GM21576 (cell line): ENCODE data around the gene CNTLN.
"Not testable (repeated sequence)": the region's sequence is repeated elsewhere in the genome, so short reads cannot be mapped to it uniquely, and the experiment has no call there.

ENCODE experiments used
- ATAC-seq: cut with Tn5 transposase; IDR thresholded peaks from one replicate; pipeline ENCODE4 v1.9.1; 2021; ENCODE audit warnings: mild to moderate bottlenecking, moderate library complexity; ENCODE audit not compliant: unreplicated experiment

CNTLN gene

GRCh38 chr9:17291766-17292165 is 156.9 kb downstream of the CNTLN start:
- no peak for ATAC-seq

GRCh38 chr9:17293685-17294084 is 158.8 kb downstream of the CNTLN start:
- ATAC-seq: no peak

- ATAC-seq: no peak
These were observed 160.2 kb downstream of the CNTLN start for GRCh38 chr9:17294822-17295624.

- ATAC-seq: no peak
These were observed 180.5 kb downstream of the CNTLN start for GRCh38 chr9:17315341-17315740.

GRCh38 chr9:17318821-17319320 is 184.0 kb downstream of the CNTLN start:
- no peak for ATAC-seq

- ATAC-seq: no peak
These were observed 185.0 kb downstream of the CNTLN start for GRCh38 chr9:17319864-17320263.

GRCh38 chr9:17322882-17323864 is 188.3 kb downstream of the CNTLN start:
- no peak for ATAC-seq

GRCh38 chr9:17328331-17328730 is 193.5 kb downstream of the CNTLN start:
- no peak for ATAC-seq

GRCh38 chr9:17330097-17330496 is 195.3 kb downstream of the CNTLN start:
- no peak for ATAC-seq

- no peak for ATAC-seq
These were observed 197.3 kb downstream of the CNTLN start for GRCh38 chr9:17332115-17332514.

- ATAC-seq: no peak
These were observed 204.3 kb downstream of the CNTLN start for GRCh38 chr9:17339156-17339555.

GRCh38 chr9:17342696-17343095 is 207.9 kb downstream of the CNTLN start:
- ATAC-seq: no peak

GRCh38 chr9:17349831-17350230 is 215.0 kb downstream of the CNTLN start:
- no peak for ATAC-seq

GRCh38 chr9:17354006-17354405 is 219.2 kb downstream of the CNTLN start:
- ATAC-seq: not testable (repeated sequence)

GRCh38 chr9:17361378-17361777 is 226.5 kb downstream of the CNTLN start:
- ATAC-seq: no peak

- no peak for ATAC-seq
These were observed 232.2 kb downstream of the CNTLN start for GRCh38 chr9:17367035-17367434.

- ATAC-seq: no peak
These were observed 245.5 kb downstream of the CNTLN start for GRCh38 chr9:17380126-17380861.

GRCh38 chr9:17387565-17387964 is 252.7 kb downstream of the CNTLN start:
- no peak for ATAC-seq

- ATAC-seq: no peak
These were observed 254.2 kb downstream of the CNTLN start for GRCh38 chr9:17389026-17389425.

GRCh38 chr9:17394881-17395510 is 260.2 kb downstream of the CNTLN start:
- ATAC-seq: no peak
